Measurements from ENCODE around the gene PTPN9. TPM values are rescaled to one million over a fixed set of nuclear protein-coding genes. Genes with fewer than 3 reads are reported as not detected.

Gene PTPN9
- total and polyA plus RNA-seq, 2 of the 4 experiments (the other 2 are of a cell fraction) = 26.5 to 38.9 TPM

DNA sequence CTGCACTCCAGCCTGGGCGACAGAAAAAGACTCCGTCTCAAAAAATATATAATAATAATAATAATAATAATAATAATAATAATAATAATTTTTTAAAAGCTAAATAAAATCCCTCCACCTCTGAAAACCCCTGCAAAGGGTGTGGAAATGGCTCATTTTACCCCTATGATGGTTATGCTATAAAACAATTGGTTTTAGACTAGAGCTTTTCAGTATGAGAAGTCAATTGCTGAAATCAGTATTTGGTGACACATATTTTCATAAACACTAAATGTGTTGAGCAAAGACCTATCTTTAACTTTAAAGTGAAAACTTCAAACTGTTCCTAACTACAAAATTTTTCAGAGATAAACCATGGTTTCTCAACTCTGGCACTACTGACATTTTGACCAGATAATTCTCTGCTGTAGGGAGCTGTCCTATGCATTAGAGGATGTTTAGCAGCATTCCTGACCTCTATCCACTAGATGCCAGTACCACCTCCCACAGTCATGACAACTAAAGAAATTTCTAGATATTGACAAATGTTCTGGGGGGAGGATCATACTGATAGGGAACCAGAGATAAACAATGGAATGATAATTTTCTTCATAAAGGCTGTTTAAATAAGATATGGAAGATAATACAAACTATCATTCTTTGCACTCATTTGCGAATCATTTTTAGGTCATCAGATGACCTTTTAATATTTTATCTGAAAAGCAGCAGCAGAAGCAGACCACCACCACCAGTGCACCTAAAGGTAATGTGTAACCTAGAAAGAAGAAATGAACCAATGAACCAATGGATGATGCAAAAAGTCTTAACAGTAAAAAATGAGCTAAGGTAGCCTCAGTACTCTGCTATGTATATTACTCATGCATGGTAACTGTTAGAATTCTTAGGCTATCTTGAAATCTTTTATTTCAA lies 13.8 kb downstream of the PTPN9 start:
- DNase-seq (peak; percentile 55), ATAC-seq (ENCODE audit: low read depth) (peak; percentile 80)
- Histone ChIP-seq H2BK120ac (ENCODE audit: low read depth, low read length) (no peak overlapping the region), H3K4me3 (ENCODE audit: insufficient read depth, low read depth, low read length) (no peak overlapping the region), H3K4me2 (ENCODE audit: low read depth, low read length) (no peak overlapping the region), H3K36me3 (ENCODE audit: control insufficient read depth, insufficient read depth, low read length) (no peaks in the 10 kb centered on the region), H4K20me1 (ENCODE audit: insufficient read depth, low read length) (peaks cover 39% of the 10 kb centered on the region), H4K91ac (ENCODE audit: insufficient read depth, low read depth, low read length) (no peak overlapping the region), H4K5ac (ENCODE audit: low read depth, low read length) (no peak overlapping the region), H3K9me3 (ENCODE audit: control insufficient read depth, insufficient read depth, low read length) (no peaks in the 10 kb centered on the region), H2AK5ac (ENCODE audit: low read depth, low read length) (no peak overlapping the region), H2BK20ac (ENCODE audit: low read depth, low read length) (no peak overlapping the region), H3K27me3 (ENCODE audit: control insufficient read depth, insufficient read depth, low read length) (no peaks in the 10 kb centered on the region), H3K4me1 (ENCODE audit: control insufficient read depth, insufficient read depth, low read length) (peaks cover 3% of the 10 kb centered on the region), H3K79me1 (ENCODE audit: low read depth in 1 of 2, low read length in 2 of 2) (peaks cover 29 to 72% of the 10 kb centered on the region in 2 experiments), H3K56ac (ENCODE audit: extremely low read depth, insufficient read depth, low read length) (no peak overlapping the region), H3K27ac (ENCODE audit: insufficient read depth, low read length) (no peak overlapping the region), H2BK5ac (ENCODE audit: low read depth, low read length, poor library complexity, severe bottlenecking) (peak overlapping the region; percentile 39), H4K8ac (ENCODE audit: low read depth in 2 of 2, low read length in 2 of 2) (no peak overlapping the region), H2AK9ac (replicated peaks; ENCODE audit: low read depth, low read length, poor library complexity) (no peak overlapping the region), H3K4ac (ENCODE audit: low read depth, low read length) (no peak overlapping the region), H3K9ac (ENCODE audit: low read depth, low read length) (no peak overlapping the region), H3K14ac (replicated peaks; ENCODE audit: low read depth, low read length) (no peak overlapping the region), H3K9me1 (ENCODE audit: insufficient read depth, low read length) (peaks cover 3% of the 10 kb centered on the region), H2AFZ (replicated peaks; ENCODE audit: low read length, poor library complexity) (no peak overlapping the region), H3K23ac (ENCODE audit: low read depth, low read length) (no peak overlapping the region), H3K18ac (ENCODE audit: low read depth, low read length) (no peak overlapping the region), H2BK15ac (ENCODE audit: low read depth, low read length) (no peak overlapping the region)
- POLR2A ChIA-PET (ENCODE audit: unreplicated experiment) = interaction anchor here (1.0 kb wide), 1 partner anchor 13 kb away, joined by 3 read pairs; no protein-coding TSS in a partner anchor
- CTCF ChIA-PET = interaction anchor here (0.6 to 1.1 kb wide), 3 partner anchors 14 to 67 kb away, joined by 3 to 4 read pairs (median 3); partner anchors contain the start of gene PTPN9
- WGBS, 2 experiments (ENCODE audit: extremely low coverage in 2 of 2, insufficient read length in 1 of 2) = no CpG with 5 or more reads among the region's 3 CpGs
- BruUV-seq (replicated peaks) = TSS peak; percentile 5
- dilution Hi-C loops (cut with HindIII; ENCODE audit: low sequenced_read_pairs, unreplicated experiment) = no loop called here
- TF ChIP-seq, protein P1, sequence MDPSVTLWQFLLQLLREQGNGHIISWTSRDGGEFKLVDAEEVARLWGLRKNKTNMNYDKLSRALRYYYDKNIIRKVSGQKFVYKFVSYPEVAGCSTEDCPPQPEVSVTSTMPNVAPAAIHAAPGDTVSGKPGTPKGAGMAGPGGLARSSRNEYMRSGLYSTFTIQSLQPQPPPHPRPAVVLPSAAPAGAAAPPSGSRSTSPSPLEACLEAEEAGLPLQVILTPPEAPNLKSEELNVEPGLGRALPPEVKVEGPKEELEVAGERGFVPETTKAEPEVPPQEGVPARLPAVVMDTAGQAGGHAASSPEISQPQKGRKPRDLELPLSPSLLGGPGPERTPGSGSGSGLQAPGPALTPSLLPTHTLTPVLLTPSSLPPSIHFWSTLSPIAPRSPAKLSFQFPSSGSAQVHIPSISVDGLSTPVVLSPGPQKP (IDR thresholded peaks at IDR 0.05; ENCODE audit: borderline replicate concordance, low read depth, low read length) = no peak
- TF ChIP-seq CEBPB (IDR thresholded peaks at IDR 0.05; ENCODE audit: low read depth, low read length) = peak; percentile 81
- intact Hi-C loops (cut with micrococcal nuclease) = no loop called here
- in situ Hi-C loops (cut with MboI; ENCODE audit: low sequenced_read_pairs) = no loop called here
